ENCODE measurements around the gene PGAM5.

The PGAM5 gene

GRCh38 chr12:132720606-132721345, 10.1 kb downstream of the PGAM5 start:
- DNase-seq (ENCODE audit: low read depth): no peak

GRCh38 chr12:132723015-132723763, 12.5 kb downstream of the PGAM5 start:
- DNase-seq (ENCODE audit: low read depth): no peak

- no peak for DNase-seq (ENCODE audit: low read depth)
Observed at GRCh38 chr12:132723764-132724140, 13.1 kb downstream of the PGAM5 start.

GRCh38 chr12:132724506-132725241, 14.0 kb downstream of the PGAM5 start:
- no peak for DNase-seq (ENCODE audit: low read depth)

GRCh38 chr12:132726386-132726785, 15.7 kb downstream of the PGAM5 start:
- DNase-seq (ENCODE audit: low read depth): no peak

- DNase-seq (ENCODE audit: low read depth): no peak
Observed at GRCh38 chr12:132727091-132727794, 16.6 kb downstream of the PGAM5 start.

GRCh38 chr12:132728502-132728901, 17.9 kb downstream of the PGAM5 start:
- no peak for DNase-seq (ENCODE audit: low read depth)

GRCh38 chr12:132729541-132730320, 19.1 kb downstream of the PGAM5 start:
- DNase-seq (ENCODE audit: low read depth): no peak

GRCh38 chr12:132730353-132730752, 19.7 kb downstream of the PGAM5 start:
- DNase-seq (ENCODE audit: low read depth): no peak

- no peak for DNase-seq (ENCODE audit: low read depth)
Observed at GRCh38 chr12:132731574-132731973, 20.9 kb downstream of the PGAM5 start.

GRCh38 chr12:132734206-132734605, 23.6 kb downstream of the PGAM5 start:
- DNase-seq (ENCODE audit: low read depth): no peak

- DNase-seq (ENCODE audit: low read depth): no peak
Observed at GRCh38 chr12:132735496-132735895, 24.9 kb downstream of the PGAM5 start.

- DNase-seq (ENCODE audit: low read depth): no peak
Observed at GRCh38 chr12:132736378-132736777, 25.7 kb downstream of the PGAM5 start.

GRCh38 chr12:132736913-132737312, 26.3 kb downstream of the PGAM5 start:
- no peak for DNase-seq (ENCODE audit: low read depth)

- DNase-seq (ENCODE audit: low read depth): no peak
Observed at GRCh38 chr12:132739600-132740312, 29.1 kb downstream of the PGAM5 start.

GRCh38 chr12:132740313-132740646, 29.6 kb downstream of the PGAM5 start:
- DNase-seq (ENCODE audit: low read depth): no peak

- no peak for DNase-seq (ENCODE audit: low read depth)
Observed at GRCh38 chr12:132740652-132741051, 30.0 kb downstream of the PGAM5 start.

- DNase-seq (ENCODE audit: low read depth): no peak
Observed at GRCh38 chr12:132741620-132742019, 31.0 kb downstream of the PGAM5 start.

GRCh38 chr12:132743831-132744230, 33.2 kb downstream of the PGAM5 start:
- no peak for DNase-seq (ENCODE audit: low read depth)

- DNase-seq (ENCODE audit: low read depth): no peak
Observed at GRCh38 chr12:132746613-132747012, 36.0 kb downstream of the PGAM5 start.

GRCh38 chr12:132747395-132747794, 36.8 kb downstream of the PGAM5 start:
- DNase-seq (ENCODE audit: low read depth): no peak

Data from stimulated activated CD8-positive, alpha-beta memory T cell treated with anti-CD3 and anti-CD28 coated beads, Interleukin-12 subunit alpha, Interleukin-12 subunit beta, amount 100 ng/mL, for 4 hours (primary cell).